Transverse colon (tissue), 3 donors: ENCODE data around the gene SPOCK2.

Source experiments
- EP300 ChIP-seq: sonication (generic); formaldehyde crosslinking; IDR thresholded peaks from one replicate; pipeline ENCODE4 v1.6.1; 2017; ENCODE audit warnings: antibody characterized with exemption, low read depth
- POLR2A ChIP-seq: fragments of 450-650 bp; IDR thresholded peaks from one replicate; pipeline ENCODE4 v1.6.1; 2016; ENCODE audit warnings: antibody characterized with exemption, mild to moderate bottlenecking, moderate library complexity
- TF ChIP-seq, protein P1 (sequence below), 5 experiments: fragments of 200-600 bp in 3 of 5; fragments of 450-650 bp in 2 of 5; sonication (generic) in 3 of 5; IDR thresholded peaks; 1 replicate in 2 of 5; 2 replicates in 3 of 5; pipeline ENCODE4 v1.5.1; 2016 to 2017; ENCODE audit warnings: antibody characterized with exemption in 5 of 5, inconsistent platforms in 3 of 5, mild to moderate bottlenecking in 2 of 5, moderate library complexity in 1 of 5

DNA sequence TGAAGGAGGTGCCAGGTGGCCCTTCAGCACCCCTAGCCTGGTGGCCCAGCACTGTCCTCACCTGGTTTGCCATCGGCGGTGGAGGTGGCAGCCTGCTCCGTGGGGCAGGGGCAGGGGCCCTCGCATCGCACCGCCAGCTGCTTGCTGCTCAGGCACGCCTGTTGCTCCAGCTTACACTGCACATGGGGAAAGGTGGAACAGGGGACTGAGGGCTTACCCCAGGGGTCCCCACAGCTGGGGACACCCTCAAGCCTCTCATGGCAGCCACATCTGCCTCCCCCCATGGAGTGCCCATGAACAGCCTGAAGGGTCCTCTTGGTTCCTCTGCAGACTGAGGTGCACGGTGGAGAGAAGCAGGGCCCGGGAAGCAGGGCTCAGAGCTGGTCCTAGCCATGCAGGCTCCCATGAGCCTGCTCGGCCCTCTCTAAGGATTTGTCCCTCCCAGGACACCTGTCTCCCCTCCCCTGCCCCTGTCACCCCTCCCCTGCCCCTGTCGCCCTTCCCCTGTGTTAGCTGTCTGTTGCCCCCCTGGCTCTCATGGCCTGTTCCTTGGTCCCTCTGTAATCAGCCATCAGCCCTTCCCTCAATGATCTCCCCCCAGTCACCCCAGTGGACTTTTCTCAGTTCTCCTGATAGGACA is 20.1 kb downstream of the SPOCK2 start:
- TF ChIP-seq POLR2A (no peak), EP300 (no peak)
- TF ChIP-seq, protein P1, sequence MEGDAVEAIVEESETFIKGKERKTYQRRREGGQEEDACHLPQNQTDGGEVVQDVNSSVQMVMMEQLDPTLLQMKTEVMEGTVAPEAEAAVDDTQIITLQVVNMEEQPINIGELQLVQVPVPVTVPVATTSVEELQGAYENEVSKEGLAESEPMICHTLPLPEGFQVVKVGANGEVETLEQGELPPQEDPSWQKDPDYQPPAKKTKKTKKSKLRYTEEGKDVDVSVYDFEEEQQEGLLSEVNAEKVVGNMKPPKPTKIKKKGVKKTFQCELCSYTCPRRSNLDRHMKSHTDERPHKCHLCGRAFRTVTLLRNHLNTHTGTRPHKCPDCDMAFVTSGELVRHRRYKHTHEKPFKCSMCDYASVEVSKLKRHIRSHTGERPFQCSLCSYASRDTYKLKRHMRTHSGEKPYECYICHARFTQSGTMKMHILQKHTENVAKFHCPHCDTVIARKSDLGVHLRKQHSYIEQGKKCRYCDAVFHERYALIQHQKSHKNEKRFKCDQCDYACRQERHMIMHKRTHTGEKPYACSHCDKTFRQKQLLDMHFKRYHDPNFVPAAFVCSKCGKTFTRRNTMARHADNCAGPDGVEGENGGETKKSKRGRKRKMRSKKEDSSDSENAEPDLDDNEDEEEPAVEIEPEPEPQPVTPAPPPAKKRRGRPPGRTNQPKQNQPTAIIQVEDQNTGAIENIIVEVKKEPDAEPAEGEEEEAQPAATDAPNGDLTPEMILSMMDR (IDR thresholded peaks at IDR 0.05): no peak
